BLaER1 treated with 17β-estradiol and CSF1 and Interleukin-3, amounts not matched to agents 10 nM and 100 nM (cell line): ENCODE data around the gene TDRD7.

Experiments used
- H3K27ac ChIP-seq, 11 experiments: shearing (Covaris generic); formaldehyde crosslinking; 2 replicates each; pipeline ENCODE4 v1.8.1; 2022
- H3K27me3 ChIP-seq, 11 experiments: shearing (Covaris generic); formaldehyde crosslinking; 2 replicates each; pipeline ENCODE4 v1.8.1; 2022
- H3K36me3 ChIP-seq, 11 experiments: shearing (Covaris generic); formaldehyde crosslinking; 2 replicates each; pipeline ENCODE4 v1.8.1; 2022
- H3K4me1 ChIP-seq, 10 experiments: shearing (Covaris generic); formaldehyde crosslinking; 2 replicates each; pipeline ENCODE4 v1.8.1; 2022
- H3K4me2 ChIP-seq, 11 experiments: shearing (Covaris generic); formaldehyde crosslinking; 2 replicates each; pipeline ENCODE4 v1.8.1; 2022
- H3K4me3 ChIP-seq, 10 experiments: shearing (Covaris generic); formaldehyde crosslinking; 2 replicates each; pipeline ENCODE4 v1.8.1; 2022
- H3K9ac ChIP-seq, 11 experiments: shearing (Covaris generic); formaldehyde crosslinking; 2 replicates each; pipeline ENCODE4 v1.8.1; 2022
- H3K9me3 ChIP-seq, 11 experiments: shearing (Covaris generic); formaldehyde crosslinking; replicated peaks in 1 of 11; 2 replicates each; pipeline ENCODE4 v1.8.1; 2022
- H4K20me1 ChIP-seq, 11 experiments: shearing (Covaris generic); formaldehyde crosslinking; 2 replicates each; pipeline ENCODE4 v1.8.1; 2022
- Cebpa-rat ChIP-seq, 11 experiments: shearing (Covaris generic); IDR thresholded peaks; 2 replicates each; pipeline ENCODE4 v1.8.1; 2022

Gene TDRD7

DNA sequence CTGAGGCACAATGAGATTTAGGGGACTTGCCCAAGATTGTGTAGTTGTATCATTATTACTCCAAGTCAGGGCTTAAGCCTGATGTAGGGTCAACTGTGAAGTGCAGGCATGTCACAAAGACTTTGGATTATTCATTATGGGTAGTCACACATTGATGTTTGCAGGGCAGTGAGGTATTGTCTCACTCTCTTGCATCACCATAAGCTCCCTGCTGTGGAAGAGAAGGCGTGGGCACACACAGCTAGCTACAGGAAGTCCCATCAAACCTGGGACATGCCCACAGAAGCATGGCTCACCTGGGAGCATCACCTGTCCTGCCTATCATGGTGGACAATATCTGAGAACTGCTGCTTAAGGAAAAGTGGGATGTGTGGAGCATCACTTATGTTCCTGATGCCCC lies 131.7 kb downstream of the TDRD7 start:
- no peak overlapping the region for H3K4me3 ChIP-seq
- H3K4me2 ChIP-seq, result no peak overlapping the region
- H3K9me3 ChIP-seq, result no peaks in the 10 kb centered on the region
- no peaks in the 10 kb centered on the region for H3K36me3 ChIP-seq
- TF ChIP-seq Cebpa-rat (IDR thresholded peaks at IDR 0.05), result no peak
- H3K27me3 ChIP-seq, result no peaks in the 10 kb centered on the region
- H3K4me1 ChIP-seq, result no peaks in the 10 kb centered on the region
- H3K27ac ChIP-seq, result no peak overlapping the region
- H4K20me1 ChIP-seq, result no peaks in the 10 kb centered on the region
- H3K9ac ChIP-seq, result no peak overlapping the region

DNA sequence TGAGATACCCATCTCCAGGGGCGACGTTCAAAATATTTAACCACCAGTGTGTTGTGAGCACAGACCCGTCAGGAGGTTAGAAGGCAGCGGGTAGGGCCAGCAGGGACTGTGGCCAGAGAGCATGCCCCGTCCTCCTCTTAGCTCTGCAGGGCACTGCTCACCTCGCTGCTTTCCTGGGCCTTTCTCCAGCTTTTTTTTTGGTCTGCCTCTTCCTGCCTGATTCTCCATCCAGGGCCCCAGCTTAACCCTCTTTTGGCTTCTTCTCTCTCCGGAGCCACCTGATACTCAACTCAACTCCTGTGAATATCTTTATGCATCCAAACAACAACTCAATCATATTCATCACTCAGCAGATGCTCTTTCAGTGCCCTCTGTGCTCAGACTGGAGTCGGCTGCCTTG lies 133.6 kb downstream of the TDRD7 start:
- no peaks in the 10 kb centered on the region for H3K27me3 ChIP-seq
- H3K36me3 ChIP-seq, result no peaks in the 10 kb centered on the region
- H4K20me1 ChIP-seq, result no peaks in the 10 kb centered on the region
- no peak overlapping the region for H3K4me3 ChIP-seq
- no peaks in the 10 kb centered on the region for H3K4me1 ChIP-seq
- no peak for TF ChIP-seq Cebpa-rat (IDR thresholded peaks at IDR 0.05)
- H3K27ac ChIP-seq, result no peak overlapping the region
- H3K9me3 ChIP-seq, result no peaks in the 10 kb centered on the region
- no peak overlapping the region for H3K4me2 ChIP-seq
- no peak overlapping the region for H3K9ac ChIP-seq
